AML-193 (cell line): Measurements from ENCODE around the gene PTPRJ.

Experiments
- DNase-seq, 2 experiments: peaks; one replicate each; lab custom pipeline; 2025; lab: John Stamatoyannopoulos, UW

PTPRJ gene

GRCh38 chr11:47967577-47968525 is 12.5 kb upstream of the PTPRJ start:
- DNase-seq = no peak

DNA sequence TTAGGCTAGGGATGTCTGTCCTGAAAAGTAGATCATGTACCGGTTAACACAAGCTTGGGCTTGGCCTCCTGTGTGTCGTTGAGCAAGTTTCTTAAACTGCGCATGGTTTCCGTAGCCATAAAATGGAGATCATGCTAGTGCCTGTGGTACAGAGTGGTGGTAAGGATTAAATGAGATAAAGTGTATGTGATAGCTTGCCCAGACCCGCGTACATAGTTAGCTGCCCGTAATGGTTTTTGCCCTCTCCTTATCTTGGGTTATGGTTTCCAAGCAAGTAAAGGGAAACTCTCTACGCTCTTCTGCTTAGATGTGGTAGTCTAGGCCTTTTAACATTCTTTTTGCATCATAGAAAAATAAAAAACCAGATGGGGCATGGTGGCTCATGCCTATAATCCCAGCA is 11.0 kb upstream of the PTPRJ start:
- no peak for DNase-seq

GRCh38 chr11:47971501-47971900 is 8.9 kb upstream of the PTPRJ start:
- DNase-seq = no peak

DNA sequence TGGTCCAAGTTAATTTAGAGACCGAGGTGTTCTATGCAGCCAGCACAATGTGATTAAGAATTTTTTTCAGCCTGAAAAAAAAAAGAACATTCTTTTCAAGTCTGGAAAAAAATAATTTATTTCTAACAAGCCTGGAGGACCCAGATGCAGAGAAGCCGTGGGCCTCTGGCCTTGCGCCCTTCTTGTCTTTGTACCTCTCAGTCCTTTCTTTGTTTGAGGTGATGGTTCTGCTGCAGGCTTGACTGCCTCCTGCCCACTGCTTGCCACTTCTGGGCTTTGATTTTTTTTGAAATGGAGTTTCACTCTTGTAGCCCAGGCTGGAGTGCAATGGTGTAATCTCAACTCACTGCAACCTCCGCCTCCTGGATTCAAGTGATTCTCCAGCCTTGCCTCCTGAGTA is 7.2 kb upstream of the PTPRJ start:
- DNase-seq = no peak

- DNase-seq = no peak
Observed at GRCh38 chr11:47976931-47977330, 3.4 kb upstream of the PTPRJ start.

DNA sequence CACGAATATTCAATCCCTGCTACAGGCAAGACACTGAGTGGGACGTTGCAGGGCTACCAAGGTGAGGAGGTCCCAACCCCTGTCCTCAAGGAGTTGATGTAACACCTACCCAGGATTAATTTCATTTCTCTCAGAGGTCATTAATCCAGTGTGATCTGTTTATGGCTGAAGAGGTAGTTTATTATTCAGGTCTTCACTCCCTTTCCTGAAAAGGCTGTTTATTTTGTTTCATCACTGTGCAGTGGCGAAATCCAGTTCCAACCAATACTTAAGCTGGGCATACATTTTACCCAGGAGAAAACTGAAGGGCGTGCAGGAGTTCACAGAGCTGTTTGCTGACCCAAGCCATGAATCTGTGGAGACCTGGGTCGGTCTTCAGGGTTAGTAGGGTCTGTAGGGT is 2.7 kb upstream of the PTPRJ start:
- DNase-seq = peak; percentile 16 to 37

- no peak for DNase-seq
Observed at GRCh38 chr11:47979378-47980087, 826 bp upstream of the PTPRJ start.

DNA sequence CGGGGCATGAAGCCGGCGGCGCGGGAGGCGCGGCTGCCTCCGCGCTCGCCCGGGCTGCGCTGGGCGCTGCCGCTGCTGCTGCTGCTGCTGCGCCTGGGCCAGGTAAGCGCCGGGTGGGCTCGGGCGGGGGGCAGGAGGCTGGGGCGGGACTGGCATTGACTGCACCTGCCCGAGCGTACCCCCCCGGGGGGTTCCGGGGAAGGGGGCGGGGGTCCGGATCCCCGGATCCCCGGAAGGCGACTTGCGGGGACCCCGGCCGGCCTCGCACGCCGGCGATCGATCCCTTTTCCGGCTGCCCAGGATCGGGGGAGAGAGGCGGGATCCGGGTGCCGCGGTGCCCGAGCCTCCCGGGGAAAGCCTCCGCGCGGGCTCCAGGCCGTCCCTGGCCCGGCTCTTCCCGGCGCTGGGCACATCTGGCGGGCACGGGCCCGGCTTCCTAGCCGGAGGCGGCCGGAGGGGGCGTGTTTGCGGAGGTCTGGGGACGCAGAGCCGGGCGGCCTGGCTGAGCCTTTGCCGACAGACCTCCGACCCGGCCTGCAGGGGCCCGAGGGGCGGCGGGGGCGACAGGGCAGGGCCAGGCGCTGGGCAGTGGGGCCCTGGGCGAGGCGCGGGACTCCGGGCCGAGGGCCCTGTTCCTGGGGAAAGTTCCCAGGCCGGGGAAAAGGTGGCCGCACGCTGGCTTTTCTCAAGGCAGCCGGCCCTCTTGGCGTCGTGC is 705 bp downstream of the PTPRJ start:
- no peak for DNase-seq

- no peak for DNase-seq
Observed at GRCh38 chr11:47981667-47982404, 1.5 kb downstream of the PTPRJ start.

DNA sequence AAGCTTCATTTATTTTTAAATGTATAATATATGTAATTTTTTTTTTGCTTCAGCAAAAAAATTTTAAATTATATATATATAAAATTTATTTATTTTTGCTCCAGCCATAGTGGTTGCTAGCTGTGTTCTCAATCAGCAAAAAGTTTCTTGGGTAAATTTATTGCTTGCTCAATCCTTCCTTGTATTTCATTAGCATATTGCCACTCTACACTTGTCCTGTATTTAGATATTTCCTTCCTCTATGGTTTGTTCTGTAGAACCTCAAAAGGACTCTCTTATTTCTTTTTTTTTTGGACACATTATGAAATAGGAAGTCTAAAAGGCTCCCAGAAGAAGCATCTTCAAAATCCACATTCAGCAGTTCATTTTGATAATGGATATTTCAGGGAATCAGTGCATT is 2.3 kb downstream of the PTPRJ start:
- peak; percentile 86 for DNase-seq

GRCh38 chr11:47983464-47984397 is 3.4 kb downstream of the PTPRJ start:
- peak; percentile 58 to 64 for DNase-seq

- no peak for DNase-seq
Observed at GRCh38 chr11:47986219-47986618, 5.9 kb downstream of the PTPRJ start.

GRCh38 chr11:47986742-47987141 is 6.4 kb downstream of the PTPRJ start:
- DNase-seq = no peak

DNA sequence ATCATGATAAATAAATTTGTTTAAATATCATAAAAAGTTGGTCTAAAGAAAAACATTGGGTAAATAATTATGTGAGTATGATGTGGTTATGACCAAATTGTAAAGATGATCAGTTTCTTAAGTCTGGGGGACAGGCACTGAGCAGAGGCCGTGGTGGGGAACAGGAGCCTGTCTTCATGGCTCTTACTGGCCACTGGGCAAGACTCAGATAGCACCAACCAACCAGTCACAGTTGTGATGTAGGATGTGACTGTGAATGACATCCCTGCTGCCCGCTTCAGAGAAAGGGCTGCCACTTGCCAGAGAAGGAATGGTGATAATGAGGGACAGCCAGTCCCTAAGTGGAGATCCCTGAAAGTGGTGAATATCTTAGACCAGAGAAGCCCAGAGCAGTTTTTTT is 7.0 kb downstream of the PTPRJ start:
- DNase-seq = no peak

- no peak for DNase-seq
Observed at GRCh38 chr11:47987781-47988180, 7.4 kb downstream of the PTPRJ start.

GRCh38 chr11:47989779-47990178 is 9.4 kb downstream of the PTPRJ start:
- DNase-seq = no peak

- DNase-seq = no peak
Observed at GRCh38 chr11:47991266-47991830, 11.0 kb downstream of the PTPRJ start.

DNA sequence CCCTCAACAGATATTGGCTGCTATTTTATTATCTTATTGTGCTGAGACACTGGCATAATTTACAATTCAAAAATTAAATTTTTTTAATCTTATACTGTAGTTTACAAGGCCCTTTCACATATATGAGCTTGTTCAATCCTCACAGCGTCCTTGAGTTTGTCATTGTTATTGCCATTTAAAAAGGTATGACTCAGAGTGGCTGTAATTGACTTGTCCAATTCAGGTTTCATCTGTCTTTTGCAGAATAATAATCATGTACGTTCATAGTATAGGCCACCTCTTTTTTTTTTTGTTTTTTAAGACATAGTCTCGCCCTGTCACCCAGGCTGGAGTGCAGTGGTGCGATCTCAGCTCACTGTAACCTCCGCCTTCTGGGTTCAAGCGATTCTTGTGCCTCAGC is 11.5 kb downstream of the PTPRJ start:
- no peak for DNase-seq

DNA sequence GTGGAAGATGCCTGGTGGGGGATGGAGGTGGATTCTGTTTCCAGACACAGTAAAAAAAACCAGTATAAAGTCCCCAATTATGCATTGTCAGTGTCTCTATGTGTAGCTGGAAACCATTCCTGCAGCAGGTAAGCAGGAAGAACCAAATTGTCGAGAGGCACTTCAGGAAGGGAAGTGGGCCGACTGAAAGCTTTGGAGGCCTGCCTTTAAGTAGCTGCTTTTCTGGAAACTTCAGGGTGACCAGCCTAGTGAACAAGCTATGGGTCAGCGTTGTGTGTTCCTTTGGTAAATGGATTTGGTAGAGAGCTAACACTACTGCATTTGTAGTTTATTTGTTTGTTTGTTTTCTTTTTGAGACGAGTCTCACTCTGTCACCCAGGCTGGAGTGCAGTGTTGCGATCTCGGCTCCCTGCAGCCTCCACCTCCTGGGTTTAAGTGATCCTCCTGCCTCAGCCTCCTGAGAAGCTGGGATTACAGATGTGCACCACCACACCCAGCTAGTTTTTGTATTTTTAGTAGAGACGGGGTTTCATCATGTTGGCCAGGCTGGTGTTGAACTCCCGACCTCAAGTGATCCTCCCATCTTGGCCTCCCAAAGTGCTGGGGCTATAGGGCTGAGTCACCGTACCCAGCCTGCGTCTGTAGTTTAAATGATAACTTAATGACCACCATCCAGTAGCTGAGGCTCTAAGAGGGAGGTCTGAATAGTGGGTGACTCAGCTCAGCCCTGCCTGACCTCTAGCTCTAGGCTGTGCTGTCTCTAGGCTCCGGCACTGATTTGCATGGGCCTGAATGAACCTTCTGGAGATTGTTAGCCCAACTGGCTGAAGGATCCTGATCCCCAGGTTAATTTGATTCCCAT is 12.8 kb downstream of the PTPRJ start:
- no peak for DNase-seq
